GM21786 (cell line): Measurements from ENCODE around the gene SLC30A4.
A peak's percentile ranks its signal among the peaks of the same experiment; 100 is the strongest.
"Not testable (repeated sequence)": the region's sequence is repeated elsewhere in the genome, so short reads cannot be mapped to it uniquely, and the experiment has no call there.

ENCODE experiments used
- ATAC-seq: cut with Tn5 transposase; IDR thresholded peaks from one replicate; pipeline ENCODE4 v1.9.1; 2021; ENCODE audit not compliant: unreplicated experiment

Gene SLC30A4, protein sequence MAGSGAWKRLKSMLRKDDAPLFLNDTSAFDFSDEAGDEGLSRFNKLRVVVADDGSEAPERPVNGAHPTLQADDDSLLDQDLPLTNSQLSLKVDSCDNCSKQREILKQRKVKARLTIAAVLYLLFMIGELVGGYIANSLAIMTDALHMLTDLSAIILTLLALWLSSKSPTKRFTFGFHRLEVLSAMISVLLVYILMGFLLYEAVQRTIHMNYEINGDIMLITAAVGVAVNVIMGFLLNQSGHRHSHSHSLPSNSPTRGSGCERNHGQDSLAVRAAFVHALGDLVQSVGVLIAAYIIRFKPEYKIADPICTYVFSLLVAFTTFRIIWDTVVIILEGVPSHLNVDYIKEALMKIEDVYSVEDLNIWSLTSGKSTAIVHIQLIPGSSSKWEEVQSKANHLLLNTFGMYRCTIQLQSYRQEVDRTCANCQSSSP

GRCh38 chr15:45522328-45523165 lies at the start of gene SLC30A4:
Gene SLC30A4, minus strand, starts transcription at chr15:45522755. Its CDS starts 401 bp downstream, at chr15:45522354.
- ATAC-seq = peak; percentile 60

DNA sequence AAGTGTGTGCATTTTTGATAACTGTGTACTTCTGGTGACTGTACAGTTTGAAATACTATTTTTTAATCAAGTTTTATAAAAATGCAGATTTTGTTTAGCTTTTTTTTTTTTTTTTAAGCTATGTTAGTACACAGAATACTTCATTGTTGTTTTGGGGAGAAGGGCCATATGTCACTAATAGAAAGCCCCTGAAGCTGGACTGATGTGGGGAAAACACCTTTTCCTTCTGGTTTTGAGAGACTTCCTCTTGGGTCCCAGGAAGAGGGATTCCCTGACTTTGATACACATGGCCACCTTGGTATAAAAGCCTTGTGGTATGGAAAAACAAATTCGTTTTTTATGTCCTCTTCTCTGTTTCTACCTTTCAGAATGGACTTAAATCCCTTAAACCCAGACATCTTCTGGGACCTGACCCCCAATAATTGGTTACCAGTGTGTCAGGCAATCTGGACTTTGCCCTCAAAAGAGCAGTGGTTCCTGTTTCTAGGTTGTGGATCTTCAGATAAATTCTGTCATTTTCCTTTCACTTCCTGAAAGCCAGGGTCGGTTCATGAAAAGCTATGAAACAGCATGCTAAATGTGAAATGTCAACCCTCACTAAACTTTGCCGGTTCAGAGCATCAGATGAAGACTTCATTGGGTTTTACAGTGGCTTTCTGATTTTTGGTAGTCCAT lies 33.5 kb upstream of the SLC30A4 start:
- ATAC-seq = no peak

DNA sequence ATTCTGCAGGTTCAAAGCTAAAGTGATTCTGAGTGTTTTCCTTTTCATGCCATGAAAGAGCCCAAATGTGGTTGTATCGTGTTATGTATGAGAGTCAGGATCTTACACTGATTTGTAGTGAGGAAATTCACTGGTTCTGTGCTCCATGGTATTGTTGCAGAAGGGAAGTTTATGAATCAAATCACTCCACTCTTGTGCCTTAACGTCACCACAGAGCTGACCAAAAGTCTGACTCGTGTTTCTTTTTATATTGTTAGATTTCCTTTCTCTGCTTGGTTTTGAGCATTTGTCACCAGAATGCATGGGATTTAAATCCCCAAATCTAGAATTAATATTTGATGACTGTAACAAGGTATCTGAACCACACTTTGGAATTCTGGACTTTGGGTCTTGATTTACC lies 29.1 kb upstream of the SLC30A4 start:
- ATAC-seq = no peak

GRCh38 chr15:45550436-45550835 lies 27.9 kb upstream of the SLC30A4 start:
- no peak for ATAC-seq

DNA sequence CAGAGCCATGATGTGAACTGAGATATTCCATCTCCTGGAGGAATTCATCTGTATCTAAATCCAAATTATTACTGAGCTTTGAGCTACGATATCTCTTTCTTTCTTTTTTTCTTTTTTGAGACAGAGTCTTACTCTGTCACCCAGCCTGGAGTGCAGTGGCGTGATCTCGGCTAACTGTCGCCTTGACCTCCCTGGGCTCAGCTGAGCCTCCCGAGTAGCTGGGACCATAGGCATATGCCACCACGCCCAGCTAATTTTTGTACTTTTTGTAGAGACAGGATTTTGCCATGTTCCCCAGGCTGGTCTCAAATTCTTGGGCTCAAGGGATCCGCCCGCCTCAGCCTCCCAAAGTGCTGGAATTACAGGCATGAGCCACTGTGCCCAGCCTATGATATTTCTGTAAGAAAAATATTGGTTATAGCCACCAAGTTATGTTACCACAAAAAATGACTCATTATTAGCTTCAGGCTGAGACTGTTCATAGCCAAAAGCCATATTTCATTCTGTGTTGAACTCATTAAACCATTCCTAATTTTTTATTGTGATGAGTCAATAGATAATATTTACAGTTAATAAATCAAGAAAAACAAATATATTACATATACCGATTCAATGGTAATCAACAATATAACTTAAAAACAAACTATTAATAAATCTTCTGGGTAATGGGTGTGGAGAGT lies 27.1 kb upstream of the SLC30A4 start:
- ATAC-seq = no peak

- ATAC-seq = no peak
These were observed 26.4 kb upstream of the SLC30A4 start for GRCh38 chr15:45548753-45549520.

DNA sequence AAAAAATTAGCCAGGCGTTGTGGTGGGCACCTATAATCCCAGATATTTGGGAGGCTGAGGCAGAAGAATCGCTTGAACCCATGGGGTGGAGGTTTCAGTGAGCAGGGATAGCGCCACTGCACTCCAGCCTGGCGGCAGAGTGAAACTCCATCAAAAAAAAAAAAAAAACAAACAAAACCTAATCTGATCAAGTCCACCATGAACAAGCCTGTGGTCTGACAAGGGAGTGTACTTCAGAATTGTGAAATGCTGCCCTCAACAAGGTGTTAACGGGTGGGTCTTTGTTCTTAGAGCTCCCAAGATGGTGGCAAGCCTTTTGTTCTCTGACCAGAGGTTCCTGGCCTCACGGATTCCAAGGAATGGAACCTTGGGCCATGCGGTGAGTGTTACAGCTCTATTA lies 24.2 kb upstream of the SLC30A4 start:
- ATAC-seq = no peak

DNA sequence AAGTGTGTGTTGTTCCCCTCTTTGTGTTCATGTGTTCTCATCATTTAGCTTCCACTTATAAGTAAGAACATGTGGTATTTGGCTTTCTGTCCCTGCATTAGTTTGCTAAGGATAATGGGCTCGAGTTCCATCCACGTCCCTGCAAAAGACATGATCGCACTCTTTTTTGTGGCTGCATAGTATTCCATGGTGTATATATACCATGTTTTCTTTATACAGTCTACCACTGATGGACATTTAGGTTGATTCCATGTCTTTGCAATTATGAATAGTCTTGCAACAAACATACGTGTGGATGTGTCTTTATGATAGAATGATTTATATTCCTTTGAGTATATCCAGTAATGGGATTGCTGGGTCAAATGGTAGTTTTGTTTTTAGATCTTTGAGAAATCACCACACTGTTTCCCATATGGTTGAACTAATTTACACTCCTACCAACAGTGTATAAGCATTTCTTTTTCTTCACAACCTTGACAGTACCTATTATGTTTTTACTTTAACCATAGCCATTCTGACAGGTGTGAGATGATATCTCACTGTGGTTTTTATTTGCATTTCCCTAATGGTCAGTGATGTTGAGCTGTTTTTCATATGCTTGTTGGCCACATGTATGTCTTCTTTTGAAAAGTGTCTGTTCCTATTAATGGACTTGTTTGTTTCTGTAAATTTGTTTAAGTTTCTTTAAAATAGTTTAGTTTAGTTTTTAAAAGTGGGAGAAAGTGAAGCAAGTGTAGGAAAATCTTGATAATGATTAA lies 21.9 kb upstream of the SLC30A4 start:
- ATAC-seq = no peak

DNA sequence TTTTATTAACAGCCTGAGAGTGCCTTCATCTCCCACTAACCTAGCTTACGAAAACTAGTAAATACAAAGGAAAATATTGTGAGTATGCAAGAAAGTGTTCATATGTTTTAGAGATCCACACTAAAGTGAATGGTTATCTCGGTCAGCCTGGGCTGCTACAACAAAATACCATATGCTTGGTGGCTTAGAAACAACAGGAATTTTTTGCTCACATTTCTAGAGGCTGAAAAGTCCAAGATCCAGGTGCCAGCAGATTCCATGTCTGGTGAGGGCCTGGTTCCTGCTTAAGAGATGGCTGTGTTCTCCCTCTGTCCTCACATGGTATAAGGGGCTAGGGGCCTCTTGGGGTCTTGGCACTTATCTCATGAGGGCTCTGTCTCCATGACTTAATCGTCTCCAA lies 20.5 kb upstream of the SLC30A4 start:
- no peak for ATAC-seq

DNA sequence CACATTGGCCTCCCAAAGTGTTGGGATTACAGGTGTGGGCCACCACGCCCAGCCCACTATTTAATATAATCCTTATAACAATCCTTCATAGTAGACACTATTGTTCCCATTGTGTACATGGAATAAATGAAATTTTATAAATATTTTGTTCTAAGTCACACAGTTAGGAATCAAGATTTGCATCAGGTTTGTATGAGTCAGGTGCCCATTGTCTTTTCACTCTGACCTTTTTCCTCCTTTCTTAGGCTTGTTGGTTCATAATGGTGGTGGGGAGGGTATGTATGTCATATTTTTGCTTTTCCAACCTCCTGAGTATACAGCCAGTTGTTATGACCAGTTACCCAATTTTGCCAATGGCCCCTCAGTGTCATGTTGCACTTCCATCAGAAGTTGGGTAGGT lies 18.0 kb upstream of the SLC30A4 start:
- no peak for ATAC-seq

- ATAC-seq = no peak
These were observed 17.1 kb upstream of the SLC30A4 start for GRCh38 chr15:45539680-45540079.

DNA sequence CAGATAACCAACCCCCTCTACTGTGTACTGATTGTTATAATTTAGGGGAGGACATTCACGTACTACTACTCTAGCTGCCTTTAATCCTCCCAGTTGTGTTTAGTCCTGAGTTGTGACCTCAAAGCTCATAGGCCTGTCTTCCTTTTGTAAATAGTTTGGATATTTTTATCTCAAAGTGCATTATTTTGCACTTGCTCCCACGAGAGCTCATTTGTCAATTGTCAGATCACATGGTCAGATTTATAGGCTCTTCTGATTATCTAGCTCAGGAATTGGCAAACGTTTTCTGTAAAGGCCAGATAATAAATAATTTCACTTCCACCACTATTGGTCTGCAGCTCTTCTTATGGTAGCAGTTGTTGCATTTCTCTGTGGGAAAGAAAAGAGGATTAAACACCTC lies 14.4 kb upstream of the SLC30A4 start:
- no peak for ATAC-seq

- no peak for ATAC-seq
These were observed 13.0 kb upstream of the SLC30A4 start for GRCh38 chr15:45535486-45536042.

DNA sequence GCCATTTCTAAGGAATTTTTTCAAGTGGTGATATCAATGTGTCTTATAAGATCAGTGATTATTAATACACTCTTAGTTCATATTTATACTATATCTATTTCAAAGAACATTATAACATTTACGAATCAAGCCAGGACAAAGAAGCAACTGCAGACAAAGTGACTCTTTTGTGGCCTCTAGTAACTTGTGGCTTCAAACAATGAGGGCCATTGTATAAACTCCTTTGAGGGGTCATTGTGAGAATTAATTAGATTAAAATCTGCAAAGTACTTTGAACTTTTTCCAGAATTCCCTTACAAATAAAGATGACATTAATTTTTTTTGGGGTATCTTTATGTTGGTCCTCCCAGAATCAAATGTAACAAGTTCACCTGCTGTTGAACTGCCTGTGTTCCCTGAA lies 12.3 kb upstream of the SLC30A4 start:
- ATAC-seq = no peak

DNA sequence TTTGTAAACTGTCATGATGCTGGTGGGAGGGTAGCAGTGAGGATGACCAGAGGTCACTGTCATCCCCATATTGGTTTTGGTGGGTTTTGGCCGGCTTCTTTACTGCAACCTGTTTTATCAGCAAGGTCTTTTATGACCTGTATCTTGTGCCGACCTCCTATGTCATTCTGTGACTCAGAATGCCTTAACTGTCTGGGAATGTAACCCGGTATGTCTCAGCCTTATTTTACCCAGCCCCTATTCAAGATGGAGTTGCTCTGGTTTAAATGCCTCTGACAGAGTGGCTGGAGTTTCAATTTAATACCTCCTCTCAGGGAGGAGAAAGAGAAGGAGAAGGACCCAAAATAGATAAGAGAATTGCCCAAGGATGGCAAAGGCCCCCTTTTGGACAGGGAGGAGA lies 10.3 kb upstream of the SLC30A4 start:
- ATAC-seq = not testable (repeated sequence)

DNA sequence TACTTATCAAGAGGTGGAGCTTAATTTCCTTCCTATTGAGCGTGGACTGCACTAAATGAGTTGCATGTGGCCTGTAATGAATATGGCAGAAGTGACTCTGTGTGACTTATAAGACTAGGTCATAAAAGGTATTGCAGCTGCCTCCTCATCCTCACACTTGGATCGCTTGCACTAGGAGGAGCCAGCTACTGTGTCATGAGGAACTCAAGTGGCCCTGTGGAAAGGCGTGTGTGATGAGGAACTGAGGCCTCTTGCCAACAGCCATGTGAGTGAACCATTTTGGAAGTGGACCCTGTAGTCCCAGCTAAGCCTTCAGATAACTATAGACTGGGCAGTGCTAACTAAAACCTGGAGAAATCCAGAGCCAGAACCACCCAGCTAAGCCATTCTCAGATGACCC lies 7.1 kb upstream of the SLC30A4 start:
- ATAC-seq = no peak

DNA sequence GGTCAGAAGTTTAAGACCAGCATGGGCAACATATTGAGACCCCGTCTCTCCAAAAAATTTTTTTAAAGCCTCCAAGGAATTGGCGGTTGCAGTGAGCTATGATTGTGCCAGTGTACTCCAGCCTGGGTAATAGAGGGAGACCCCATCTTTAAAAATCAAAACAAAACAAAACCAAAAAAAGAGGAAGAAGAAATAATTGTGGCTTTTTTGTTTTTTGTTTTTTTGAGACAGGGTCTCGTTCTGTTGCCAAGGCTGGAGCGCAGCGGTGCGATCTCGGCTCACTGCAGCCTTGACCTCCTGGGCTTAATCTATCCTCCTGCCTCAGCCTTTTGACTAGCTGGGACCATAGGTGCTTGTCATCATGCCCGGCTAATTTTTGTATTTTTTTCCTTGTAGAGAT lies 4.5 kb upstream of the SLC30A4 start:
- no peak for ATAC-seq

DNA sequence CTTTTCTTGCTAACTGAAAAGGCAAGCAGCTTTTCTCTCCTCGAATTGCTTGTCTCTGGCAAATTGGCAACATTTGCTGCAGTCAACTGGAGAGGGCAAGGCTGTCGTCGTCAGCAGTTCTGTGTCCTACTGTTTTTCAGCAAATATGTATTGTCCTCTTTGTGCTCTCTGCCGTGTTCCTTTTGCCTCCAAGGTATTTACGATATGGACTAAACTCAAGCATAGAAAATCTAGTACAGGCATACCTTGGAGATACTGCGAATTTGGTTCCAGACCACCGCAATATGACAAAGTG lies 558 bp upstream of the SLC30A4 start:
- no peak for ATAC-seq

DNA sequence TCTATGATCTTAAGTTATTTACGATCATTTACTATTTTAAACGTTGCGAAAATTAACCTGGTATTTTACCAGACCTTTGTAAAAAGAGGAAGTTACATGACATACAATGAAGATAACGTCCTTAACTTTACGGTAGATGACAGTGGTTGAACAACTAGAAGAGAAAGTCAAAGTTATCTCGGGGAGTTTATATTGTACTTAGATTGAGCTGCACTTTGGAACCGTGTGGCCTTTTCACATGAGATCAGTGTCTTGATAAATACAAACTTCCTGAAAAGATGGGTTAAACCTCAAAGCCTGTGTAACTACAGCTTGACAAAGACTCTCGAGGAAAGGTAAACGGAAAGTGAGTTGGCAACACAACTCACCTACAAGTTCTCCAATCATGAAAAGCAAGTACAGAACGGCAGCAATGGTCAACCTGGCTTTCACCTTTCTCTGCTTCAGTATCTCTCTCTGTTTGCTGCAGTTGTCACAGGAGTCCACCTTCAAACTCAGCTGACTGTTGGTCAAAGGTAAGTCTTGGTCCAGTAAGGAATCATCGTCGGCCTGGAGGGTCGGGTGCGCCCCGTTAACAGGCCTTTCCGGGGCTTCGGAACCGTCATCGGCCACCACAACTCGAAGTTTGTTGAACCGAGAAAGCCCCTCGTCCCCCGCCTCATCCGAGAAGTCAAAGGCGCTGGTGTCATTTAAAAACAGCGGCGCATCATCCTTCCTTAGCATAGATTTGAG lies 793 bp downstream of the SLC30A4 start:
- ATAC-seq = peak; percentile 14
